ENCODE data around the gene GGT6.
A peak's percentile ranks its signal among the peaks of the same experiment; 100 is the strongest.

GGT6 gene

DNA sequence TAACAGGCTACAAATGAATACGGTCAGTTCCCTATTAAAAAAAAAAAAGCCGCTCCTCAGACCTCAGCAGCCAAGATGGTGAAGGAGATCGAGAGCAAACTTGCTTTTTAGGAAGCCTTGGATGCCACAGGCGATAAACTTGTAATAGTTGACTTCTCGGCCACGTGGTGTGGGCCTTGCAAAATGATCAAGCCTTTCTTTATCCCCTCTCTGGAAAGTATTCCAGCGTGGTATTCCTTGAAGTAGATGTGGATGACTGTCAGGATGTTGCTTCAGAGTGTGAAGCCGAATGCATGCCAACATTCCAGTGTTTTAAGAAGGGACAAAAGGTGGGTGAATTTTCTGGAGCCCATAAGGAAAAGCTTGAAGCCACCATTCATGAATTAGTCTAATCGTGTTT, 11.8 kb upstream of the GGT6 start:
- DNase-seq, result no peak

DNA sequence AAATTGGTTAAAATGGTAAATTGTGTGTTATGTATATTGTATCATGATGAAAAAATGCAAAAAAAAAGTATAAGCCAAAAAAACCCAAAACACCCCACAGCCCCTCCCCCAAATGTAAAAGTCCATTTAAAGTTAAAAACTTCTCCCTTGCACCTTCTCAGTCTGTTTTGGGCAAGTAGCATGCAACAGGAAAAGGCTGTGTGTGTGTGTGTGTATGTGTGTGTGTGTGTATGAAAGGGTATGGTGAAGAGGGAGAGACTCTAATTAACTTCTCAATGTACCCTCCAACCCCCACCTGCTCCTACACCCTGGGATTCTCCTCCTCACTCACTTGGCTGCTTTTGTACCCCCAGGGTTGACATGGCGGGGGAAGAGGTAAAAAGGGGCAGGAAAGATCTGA, 9.2 kb upstream of the GGT6 start:
- no peak for DNase-seq

DNA sequence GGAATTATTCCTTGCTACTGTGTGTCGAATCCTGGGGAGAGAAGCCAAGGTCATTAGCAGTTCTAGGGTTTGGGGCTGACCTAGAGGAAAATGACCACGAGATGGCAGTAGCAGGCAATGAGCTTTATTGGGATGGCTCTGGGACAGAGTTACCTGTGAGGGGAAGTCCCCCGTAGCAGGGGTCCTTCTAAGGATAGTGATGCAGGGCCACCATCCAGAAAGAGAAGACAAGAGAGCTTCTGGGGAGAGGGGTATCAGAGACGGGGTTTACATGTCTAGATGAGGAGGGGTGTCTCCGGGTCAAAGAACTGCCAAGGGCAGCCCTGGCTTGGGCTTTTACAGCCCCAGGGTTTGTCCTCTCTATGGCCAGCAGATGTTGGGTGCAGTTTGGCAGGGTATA, 6.4 kb upstream of the GGT6 start:
- peak; percentile 58 to 63 for DNase-seq

DNA sequence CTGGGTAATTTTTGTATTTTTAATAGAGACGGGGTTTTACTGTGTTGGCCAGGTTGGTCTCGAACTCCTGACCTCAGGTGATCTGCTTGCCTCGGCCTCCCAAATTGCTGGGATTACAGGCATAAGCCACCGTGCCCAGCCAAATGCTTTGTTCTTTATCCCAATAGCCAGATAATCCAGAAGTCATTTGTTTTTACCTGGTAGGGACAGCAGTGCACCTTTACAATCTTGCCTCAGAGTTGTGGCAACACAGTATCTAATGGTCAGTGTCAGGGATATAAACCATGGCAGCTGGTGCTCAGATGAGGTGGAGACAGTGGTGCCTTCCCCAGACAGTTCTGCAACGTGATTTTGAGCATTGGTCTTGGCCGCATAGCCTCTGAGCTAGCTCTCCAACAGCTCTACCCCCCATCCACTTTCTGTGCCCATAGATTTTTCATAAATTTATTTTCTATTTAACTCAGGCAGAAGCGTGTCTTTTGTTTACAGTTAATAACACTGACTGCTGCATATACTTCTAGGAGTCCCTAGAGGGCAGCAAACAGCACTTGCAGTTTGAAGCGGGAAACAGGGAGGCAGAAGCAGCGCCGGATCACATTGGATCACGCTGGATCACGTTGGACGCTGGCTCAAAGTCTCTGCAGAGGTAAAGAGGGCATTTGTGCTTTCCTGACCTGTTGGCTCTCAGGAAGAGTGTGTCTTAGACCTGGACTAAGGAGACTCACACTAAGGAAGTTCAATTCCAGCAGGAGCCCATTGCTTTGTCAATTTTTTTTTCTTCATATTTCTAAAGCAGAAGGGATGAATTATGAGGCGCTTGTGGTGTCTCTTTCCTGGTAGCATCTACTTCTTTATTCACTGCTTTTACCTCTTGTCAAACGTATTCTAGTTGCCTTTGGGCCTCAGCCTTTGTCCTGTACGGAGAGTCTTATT, 5.1 kb upstream of the GGT6 start:
- DNase-seq, result peak; percentile 66 to 83

DNA sequence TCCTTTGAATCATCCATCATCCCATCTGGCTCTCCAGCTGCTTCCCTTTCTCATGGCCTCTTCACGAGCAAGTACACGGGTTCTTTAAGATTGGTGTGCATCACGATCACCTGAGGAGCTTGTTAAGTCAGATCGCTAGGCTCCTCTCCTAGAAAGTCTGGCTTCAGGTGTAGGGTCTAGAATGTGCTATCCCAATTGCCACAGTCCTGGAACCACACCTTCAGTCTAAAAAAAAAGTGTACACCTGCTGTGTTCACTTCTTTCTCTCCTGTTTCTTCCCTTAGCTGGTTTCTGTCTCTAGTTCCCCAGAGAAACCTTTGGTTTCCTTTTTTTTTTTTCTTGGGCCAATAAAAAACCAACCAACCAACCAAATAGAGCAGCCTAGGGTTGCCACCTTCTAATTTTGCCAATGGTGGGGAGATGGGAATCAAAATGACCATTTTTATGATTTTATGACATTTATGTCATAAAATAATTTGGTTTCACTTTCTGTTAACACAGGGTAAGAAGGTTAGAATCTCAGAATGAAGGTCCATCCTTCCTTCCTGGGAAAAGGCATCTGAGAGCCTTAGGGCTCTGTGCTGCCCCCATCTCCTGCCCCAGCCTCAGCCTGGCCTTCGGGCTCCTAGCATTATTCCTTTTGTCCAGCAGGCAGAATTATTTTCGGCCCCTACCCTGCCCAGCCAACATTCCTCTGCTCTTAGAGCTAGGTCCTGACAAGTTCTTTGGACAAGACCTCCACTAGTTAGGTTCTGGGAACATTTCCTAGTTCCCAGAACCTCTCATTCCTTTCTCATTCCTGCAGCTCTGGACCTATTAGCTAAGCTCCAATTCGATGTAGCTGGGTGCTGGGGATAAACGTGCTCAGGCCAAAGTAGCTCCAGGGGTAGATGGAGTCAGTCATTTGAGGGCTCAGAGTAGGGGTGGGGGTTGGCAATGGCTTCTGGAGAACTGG, 1.9 kb upstream of the GGT6 start:
- no peak for DNase-seq

DNA sequence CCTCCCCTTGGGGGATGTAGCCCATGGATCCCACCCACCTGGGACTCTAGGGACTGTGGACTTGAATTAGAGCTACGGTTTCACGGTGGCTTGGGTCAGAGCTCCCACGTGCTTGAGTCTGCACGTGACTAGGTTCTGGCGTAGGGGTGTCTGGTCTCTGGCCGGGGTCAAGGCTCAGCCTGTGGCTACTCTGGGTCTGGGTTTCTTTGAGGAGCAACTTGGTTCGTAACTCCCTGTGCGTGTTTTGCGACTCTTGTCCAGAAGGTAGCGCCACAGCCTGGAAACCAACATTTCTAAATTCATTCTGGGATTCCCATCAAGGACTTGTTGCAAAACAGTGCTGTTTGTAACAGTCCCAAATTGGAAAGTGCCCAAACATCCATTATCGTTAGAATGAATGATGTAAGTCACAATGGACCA, 470 bp upstream of the GGT6 start:
- DNase-seq, result no peak

DNA sequence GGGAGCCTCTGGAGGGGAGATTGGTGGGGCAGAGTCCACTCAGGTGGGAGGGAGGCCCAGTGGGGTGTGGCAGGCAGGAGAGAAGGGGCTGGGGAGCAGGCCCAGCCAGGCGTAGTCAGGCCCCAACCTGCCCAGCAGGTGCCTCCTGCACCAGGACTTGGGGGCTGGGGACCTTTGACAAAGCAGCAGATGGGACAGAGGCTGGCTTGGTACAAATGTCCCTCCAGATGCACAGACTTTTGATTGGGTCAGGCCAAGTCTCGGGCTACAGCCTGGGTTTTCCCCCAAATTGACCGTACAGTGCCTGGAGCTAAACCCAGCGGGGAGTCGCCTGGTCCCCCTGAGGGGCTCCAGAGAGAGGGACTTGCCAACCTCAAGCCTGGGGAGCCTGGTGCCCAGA, 411 bp downstream of the GGT6 start:
- DNase-seq, result no peak

DNA sequence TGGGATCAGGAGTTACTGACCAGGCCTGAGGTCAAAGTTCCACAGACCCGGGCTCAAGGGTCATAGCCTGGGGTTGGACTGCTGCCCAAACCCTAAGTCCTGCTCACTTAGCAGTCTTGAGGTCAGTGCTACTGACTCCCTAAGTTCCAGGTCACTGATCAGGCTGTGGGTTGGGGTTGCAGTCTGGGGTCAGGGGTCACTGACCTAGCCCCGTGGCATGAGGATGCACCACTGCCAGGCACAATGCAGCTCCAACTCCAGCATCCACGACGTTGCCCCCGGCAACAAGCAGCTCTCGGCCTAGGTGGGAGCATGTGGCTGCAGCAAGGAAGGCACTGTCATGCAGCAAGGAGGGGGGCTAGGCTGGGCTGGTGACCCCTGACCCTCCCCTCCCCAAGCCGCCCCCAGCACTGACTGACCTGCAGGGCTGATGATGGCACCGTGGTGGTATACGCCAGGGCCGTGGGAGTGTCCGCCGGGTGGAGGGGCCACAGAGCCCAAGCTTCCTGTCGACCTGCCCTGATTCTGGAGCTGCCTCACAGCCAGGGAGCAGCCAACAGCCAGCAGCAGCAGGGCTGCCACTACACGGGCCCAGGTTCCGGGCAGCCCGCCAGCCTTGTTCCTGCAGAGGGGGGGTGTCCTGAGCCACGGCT, 1.1 kb downstream of the GGT6 start:
- no peak for DNase-seq

DNA sequence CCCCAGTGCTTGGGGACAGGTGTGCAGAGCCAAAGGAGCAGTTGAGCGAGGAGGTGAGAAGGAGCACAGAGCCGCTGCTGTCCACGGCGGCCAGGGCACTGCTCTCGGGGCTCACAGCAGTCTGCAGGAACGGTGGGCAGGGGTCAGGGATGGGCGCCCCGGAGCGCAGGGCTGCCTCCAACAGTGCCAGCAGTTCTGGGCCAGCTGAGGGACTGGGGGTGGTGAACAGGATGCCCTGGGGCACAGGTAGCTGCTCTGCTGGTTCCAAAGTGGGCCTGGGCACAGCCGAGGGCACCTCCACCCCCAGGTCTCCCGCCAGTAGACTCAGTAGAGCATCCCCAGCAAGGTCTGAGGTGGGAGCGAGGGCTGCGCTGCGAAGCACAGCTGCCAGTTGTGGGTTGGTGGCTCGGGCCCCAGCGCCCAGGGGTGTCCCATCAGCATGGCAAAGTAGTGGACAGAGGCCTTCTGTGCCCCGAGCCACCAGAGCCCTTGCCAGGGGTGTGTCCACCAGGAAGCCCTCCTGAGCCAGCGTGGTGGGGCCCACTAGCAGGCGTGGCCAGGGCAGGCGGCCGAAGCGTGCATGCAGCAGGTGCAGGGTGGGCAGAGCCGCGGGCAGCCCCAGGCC, 1.9 kb downstream of the GGT6 start:
- DNase-seq, result no peak

DNA sequence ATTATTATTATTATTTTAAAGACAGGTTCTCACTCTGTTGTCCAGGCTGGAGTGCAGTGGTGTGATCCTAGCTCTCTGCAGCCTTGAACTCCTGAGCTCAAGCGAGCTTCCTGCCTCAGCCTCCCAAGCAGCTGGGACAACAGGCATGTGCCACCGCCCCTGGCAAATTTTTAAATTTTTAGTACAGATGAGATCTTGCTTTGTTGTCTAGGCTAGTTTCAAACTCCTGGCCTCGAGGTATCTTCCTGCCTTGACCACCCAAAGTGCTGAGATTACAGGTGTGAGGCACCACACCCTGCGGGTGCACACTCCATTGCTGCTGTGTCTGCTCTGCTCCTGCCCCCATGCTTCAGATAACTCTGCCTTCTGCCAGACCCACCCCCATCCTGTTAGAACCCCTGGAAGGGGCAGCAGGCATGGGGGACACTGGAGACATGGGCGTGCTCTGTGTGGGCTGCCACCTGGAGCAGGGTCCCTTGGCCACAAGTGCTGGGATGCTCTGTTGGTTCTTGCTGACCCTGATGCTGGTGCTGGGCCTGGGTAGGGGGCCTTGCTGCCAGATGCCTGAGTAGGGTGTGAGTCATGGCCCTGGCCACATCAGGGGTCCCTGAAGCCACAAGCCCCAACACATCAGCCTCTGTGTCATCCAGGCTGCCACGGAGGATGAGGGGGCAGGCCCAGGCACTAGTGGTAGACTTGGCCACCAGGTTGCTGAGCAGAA, 2.6 kb downstream of the GGT6 start:
- no peak for DNase-seq

DNA sequence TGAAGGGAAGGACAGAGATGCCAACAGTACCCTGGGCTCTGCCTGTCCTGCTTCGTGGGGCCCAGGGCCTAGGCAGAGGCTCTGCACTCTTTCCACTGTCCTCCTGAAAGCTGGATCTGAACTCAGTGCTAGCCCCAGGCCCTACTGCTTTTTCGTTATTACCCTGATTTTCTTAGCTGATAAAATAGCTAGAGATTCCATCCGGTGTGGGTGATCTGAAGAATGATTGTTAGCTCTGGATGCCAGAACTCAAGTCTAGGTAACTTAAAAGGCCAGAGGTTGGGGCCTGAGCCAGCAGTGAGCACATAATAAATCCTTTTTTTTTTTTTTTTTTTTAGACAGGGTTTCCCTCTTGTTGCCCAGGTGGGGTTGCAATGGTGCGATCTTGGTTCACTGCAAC, 3.4 kb downstream of the GGT6 start:
- DNase-seq, result no peak

DNA sequence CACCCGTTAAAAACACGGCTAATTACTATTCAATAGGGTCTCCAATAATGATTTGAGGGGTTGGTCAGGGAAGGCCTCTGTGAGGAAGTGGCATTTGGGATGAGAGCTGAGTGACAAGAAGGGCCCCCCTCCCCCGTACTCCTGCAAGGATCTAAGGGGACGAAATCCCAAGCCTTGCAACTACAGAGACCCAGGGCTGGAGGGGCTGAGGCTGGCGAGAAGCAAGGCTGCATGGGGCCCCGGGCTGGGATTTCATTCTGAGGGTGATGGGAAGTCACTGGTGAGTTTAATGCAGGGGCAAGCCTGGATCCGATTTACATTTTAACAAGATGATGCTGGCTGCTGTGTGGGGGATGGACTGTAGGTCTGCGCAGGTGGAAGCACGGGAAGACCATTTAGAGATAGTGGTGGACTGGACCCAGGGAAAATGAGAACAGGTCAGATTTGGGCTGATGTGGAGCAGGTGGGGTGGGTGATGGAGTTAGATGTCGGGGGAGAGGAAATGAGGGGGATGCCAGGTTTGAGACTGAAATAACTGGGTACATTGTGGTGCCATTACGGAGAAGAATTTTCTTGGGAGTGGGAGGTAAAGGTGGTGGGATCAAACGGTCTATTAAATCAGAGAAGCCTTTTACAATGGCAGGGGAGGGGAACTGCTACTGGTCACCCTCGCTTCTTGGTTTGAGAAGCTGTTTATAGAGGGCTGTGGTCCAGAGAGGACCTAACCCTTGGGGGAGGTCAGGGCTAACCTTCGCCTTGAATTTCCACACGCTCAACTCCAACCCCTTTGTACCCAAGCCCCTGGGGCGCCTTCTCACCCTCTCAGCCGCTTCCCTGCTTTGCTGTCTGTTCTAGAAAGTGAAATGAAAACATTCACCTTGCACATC, 4.3 kb downstream of the GGT6 start:
- no peak for DNase-seq

DNA sequence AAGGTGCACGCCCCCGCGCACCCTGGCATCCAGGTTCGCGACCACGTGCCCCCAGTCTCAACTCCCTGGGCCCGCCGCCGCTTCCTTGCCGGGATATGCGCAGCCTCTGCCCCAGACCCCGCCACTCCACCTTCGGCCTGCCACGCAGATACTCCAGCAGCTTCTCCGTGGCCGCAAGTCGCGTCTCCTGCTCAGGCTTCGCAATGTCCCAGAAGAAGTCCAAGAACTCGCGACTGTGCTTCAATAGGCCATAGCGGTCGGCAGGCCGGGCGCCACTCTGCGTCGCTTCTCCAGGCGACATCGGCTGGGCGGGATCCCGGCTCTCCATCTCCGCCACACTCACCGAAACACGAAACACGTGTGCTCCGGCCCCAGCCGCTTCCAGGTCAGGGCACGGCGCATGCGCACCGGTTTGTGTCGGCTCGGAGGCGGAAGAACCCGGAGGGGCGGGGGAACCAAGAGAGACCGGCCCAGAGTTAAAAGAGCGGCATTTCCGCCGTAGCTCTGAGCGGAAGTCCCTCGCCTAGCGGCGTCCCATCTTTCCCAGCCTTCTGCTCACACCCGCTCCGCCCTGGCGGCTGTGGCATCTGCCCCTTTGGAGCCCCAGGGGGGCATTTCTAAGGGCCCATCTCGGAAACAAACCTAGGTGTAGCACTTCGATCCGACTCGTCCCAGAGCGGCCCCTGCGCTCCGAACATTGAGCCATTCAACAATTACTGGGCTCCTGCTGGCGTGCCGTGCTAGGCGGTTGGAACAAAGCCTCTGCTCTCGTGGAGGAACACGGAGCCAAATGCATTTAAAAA, 5.2 kb downstream of the GGT6 start, which contains the start of gene MYBBP1A:
Gene MYBBP1A, minus strand, starts transcription at position 388 of the 803 bp plus-strand sequence. Its CDS starts 60 bp downstream, at position 328.
- DNase-seq, result peak; percentile 93

DNA sequence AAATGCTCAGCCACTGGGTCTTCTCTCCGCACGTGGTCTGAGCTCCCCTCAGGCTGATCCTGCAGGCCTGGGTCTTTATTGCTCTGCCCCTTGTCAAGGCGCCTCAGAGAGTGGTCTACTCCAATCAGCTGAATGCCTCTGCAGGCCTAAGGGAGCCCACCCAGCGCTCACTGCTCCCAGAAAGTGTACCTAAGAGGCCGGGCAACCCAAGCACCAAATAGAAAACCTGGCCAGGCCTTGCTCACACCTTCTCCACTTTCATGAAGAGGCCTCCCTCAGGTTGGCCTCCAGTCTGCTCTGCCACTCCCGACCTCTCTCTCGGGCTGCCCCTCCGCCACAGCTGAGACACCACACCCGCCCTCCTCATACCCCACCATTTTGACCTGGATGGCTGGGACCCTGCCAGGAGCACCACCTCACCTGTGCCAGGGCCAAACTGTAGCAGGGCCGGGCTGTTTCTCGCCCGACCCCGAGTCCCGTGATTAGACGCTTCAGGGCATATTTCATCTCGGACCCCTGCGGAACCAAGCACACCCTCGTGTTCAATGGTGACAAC, 5.9 kb downstream of the GGT6 start:
- DNase-seq, result no peak

DNA sequence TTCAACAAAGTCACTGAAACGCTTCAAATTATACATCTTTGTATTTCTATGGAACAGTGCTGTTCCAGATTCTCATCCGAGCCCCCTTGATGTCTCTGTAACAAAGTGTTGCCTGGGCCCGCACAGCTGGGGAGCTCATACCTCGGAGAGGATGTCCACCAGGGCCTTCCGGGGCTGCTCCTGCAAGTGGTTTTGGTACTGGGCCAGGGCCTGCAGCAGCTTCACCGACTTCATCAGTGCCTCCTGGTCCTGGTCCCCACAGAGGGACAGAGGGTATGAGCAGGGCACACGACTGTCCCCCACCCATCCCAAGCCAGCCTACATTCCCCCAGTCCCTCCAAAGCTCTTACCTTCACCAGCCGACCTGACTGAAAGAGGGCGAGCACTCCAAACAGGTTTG, 6.7 kb downstream of the GGT6 start:
- no peak for DNase-seq

DNA sequence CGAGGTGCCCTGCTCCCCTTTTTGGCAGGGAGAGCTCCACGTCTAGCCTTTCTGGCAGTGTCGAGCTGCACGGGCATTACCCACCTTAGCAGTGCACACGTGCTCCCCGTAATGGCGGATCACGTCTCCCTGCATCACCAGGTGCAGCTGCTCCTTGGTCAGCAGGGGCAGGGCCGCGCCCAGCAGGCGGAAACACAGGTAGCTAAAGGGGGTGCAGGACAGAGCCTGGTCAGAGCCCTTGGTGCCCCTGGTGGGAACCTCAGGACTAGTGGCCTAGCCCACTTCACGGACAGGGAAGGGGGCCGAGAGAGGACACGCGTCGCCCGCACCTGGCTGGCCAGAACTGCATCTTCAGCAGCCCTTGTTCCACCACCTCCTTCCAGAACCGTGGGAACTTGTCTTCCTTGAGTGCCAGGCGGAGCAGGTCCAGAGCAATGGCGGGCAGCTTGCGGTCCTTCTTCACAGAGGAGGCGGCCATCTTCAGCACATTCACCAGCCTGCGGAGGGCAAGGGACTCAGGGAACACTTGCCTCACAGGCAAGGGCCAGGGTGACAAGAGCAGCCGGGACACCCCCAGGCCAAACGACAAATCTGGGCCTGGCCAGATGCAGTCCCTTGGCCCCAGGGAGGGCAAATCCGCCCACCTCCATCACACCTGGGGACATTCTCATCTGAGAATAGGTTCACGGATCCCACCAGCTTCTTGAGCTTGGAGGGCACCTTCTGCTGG, 8.4 kb downstream of the GGT6 start:
- no peak for DNase-seq

DNA sequence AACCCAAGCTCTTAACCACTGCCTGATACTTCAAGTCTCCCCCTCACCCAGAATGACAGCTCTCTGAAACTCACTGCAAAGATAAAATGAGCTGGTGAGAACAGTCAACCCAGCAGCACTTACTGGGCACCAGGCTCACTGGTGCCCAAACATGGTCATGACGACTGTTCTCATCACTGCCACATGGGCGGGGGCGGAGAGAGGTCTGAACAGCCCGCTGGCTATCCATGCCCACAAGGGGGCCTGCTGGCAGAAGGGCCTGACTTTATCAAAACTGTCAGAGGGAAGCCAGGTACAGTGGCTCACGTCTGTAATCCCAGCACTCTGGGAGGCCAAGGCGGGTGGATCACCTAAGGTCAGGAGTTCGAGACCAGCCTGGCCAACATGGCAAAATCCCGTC, 9.2 kb downstream of the GGT6 start:
- DNase-seq, result no peak

DNA sequence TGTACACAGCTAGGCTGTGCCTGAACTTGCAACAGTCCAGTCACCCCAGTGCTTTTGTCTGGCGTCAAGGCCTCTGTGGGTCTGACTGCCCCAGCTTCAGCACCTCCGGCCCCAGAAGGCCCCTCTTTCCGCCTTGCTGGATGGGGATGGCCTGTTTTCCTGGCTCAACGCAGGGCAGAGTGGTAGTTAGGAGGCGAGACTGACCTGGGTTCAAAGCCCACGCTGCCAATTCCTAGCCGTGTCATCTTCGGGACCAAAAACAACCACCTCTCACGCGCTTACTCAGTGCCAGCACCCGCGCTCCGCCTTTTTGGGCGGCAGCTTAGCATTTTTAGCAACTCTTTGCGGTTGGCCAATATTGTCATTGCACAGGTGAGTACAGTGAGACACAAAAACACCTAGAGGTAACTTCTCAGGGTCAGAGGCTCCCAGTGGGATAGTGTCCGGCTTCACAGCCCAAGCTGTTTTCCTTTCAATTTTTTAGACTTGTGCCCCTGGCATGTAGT, 9.8 kb downstream of the GGT6 start:
- no peak for DNase-seq
